SH-SY5Y (cell line): Measurements from ENCODE around the gene PDE6H.

Source experiments
- GATA2 ChIP-seq: IDR thresholded peaks from 2 replicates; pipeline ENCODE4 v1.6.1; 2011; ENCODE audit warnings: mild to moderate bottlenecking, low read depth, low read length
- GATA3 ChIP-seq: IDR thresholded peaks from 2 replicates; pipeline ENCODE4 v1.6.1; 2011; ENCODE audit warnings: low read depth, mild to moderate bottlenecking, low read length, moderate library complexity

- TF ChIP-seq GATA3: no peak
- TF ChIP-seq GATA2: no peak
Measured at GRCh38 chr12:14989790-14990189, 16.9 kb downstream of the PDE6H start.
